Measurements from ENCODE around the gene KLC1. TPM values are rescaled to one million over a fixed set of nuclear protein-coding genes. Genes with fewer than 3 reads are reported as not detected.

KLC1 gene
- total and polyA plus RNA-seq, 2 of the 13 experiments (the other 11 are each of a cell fraction or from before 2014, with no cell fraction given), result 53.2 to 63.5 TPM

GRCh38 chr14:103628221-103628683 lies 759 bp upstream of the KLC1 start (continued):
- TF ChIP-seq, protein P1, sequence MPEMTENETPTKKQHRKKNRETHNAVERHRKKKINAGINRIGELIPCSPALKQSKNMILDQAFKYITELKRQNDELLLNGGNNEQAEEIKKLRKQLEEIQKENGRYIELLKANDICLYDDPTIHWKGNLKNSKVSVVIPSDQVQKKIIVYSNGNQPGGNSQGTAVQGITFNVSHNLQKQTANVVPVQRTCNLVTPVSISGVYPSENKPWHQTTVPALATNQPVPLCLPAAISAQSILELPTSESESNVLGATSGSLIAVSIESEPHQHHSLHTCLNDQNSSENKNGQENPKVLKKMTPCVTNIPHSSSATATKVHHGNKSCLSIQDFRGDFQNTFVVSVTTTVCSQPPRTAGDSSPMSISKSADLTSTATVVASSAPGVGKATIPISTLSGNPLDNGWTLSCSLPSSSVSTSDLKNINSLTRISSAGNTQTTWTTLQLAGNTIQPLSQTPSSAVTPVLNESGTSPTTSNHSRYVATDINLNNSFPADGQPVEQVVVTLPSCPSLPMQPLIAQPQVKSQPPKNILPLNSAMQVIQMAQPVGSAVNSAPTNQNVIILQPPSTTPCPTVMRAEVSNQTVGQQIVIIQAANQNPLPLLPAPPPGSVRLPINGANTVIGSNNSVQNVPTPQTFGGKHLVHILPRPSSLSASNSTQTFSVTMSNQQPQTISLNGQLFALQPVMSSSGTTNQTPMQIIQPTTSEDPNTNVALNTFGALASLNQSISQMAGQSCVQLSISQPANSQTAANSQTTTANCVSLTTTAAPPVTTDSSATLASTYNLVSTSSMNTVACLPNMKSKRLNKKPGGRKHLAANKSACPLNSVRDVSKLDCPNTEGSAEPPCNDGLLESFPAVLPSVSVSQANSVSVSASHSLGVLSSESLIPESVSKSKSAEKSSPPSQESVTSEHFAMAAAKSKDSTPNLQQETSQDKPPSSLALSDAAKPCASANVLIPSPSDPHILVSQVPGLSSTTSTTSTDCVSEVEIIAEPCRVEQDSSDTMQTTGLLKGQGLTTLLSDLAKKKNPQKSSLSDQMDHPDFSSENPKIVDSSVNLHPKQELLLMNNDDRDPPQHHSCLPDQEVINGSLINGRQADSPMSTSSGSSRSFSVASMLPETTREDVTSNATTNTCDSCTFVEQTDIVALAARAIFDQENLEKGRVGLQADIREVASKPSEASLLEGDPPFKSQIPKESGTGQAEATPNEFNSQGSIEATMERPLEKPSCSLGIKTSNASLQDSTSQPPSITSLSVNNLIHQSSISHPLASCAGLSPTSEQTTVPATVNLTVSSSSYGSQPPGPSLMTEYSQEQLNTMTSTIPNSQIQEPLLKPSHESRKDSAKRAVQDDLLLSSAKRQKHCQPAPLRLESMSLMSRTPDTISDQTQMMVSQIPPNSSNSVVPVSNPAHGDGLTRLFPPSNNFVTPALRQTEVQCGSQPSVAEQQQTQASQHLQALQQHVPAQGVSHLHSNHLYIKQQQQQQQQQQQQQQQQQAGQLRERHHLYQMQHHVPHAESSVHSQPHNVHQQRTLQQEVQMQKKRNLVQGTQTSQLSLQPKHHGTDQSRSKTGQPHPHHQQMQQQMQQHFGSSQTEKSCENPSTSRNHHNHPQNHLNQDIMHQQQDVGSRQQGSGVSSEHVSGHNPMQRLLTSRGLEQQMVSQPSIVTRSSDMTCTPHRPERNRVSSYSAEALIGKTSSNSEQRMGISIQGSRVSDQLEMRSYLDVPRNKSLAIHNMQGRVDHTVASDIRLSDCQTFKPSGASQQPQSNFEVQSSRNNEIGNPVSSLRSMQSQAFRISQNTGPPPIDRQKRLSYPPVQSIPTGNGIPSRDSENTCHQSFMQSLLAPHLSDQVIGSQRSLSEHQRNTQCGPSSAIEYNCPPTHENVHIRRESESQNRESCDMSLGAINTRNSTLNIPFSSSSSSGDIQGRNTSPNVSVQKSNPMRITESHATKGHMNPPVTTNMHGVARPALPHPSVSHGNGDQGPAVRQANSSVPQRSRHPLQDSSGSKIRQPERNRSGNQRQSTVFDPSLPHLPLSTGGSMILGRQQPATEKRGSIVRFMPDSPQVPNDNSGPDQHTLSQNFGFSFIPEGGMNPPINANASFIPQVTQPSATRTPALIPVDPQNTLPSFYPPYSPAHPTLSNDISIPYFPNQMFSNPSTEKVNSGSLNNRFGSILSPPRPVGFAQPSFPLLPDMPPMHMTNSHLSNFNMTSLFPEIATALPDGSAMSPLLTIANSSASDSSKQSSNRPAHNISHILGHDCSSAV (CRISPR knock-in tag; IDR thresholded peaks at IDR 0.05; ENCODE audit: borderline replicate concordance), result no peak
- TF ChIP-seq CENPX (CRISPR knock-in tag; IDR thresholded peaks at IDR 0.05) (no peak), ZMAT3 (CRISPR knock-in tag; conservative IDR thresholded peaks at IDR 0.05) (no peak), GTF2F1 (IDR thresholded peaks at IDR 0.05; ENCODE audit: low read length) (no peak), ZNF674 (CRISPR knock-in tag; IDR thresholded peaks at IDR 0.05; ENCODE audit: low read depth) (no peak), FIP1L1 (IDR thresholded peaks at IDR 0.05; ENCODE audit: borderline replicate concordance, insufficient read depth, low read depth, low read length) (no peak), KDM3A (CRISPR knock-in tag; IDR thresholded peaks at IDR 0.05; ENCODE audit: low read depth) (peak; percentile 52; the same call in 1 of the 2 replicates), HNRNPH1 (optimal IDR thresholded peaks at IDR 0.05; ENCODE audit: low read depth, low read length) (no peak), PRDM10 (CRISPR knock-in tag; IDR thresholded peaks at IDR 0.05; ENCODE audit: low read depth) (no peak), CREB3 (CRISPR knock-in tag; IDR thresholded peaks at IDR 0.05) (no peak), ZNF574 (CRISPR knock-in tag; IDR thresholded peaks at IDR 0.05) (peak; percentile 35; the same call in 1 of the 2 replicates), ARHGAP35 (CRISPR knock-in tag; IDR thresholded peaks at IDR 0.05; ENCODE audit: borderline replicate concordance) (peak; percentile 57; the same call in 1 of the 2 replicates), ZNF737 (CRISPR knock-in tag; IDR thresholded peaks at IDR 0.05; ENCODE audit: borderline replicate concordance) (no peak), ZNF24 (IDR thresholded peaks at IDR 0.05) (no peak)

All from HepG2 (cell line).